B cell (primary cell): ENCODE results near the gene PTPRG.

ENCODE experiments used
- EZH2 ChIP-seq: IDR thresholded peaks from 2 replicates; pipeline ENCODE4 v1.6.1; 2012; ENCODE audit warnings: borderline replicate concordance, low read depth, mild to moderate bottlenecking, moderate library complexity, low read length; ENCODE audit not compliant: insufficient read depth, poor library complexity, severe bottlenecking
- TF ChIP-seq, protein P1 (sequence below): fragments of 200-600 bp; IDR thresholded peaks from one replicate; pipeline ENCODE4 v1.8.0; 2022; ENCODE audit warnings: antibody characterized with exemption, mild to moderate bottlenecking

DNA sequence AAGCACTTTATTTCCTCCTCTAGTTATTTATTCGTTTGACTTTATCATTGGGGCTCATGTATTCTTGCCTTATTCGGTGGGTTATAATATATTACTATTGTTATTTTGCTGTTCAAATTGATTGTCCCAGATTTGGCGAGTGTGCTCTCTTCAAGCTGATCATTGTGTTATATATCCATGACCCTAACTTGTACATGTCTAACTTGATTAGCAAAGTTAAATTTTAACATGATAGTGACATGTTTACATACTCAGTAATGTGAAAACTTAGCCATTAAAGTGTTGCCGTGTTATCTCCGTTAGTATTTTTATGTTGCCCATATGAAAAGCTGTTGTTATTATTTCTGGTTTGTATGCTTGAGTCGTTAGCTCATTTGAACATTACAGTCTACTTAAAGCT lies 327.9 kb downstream of the PTPRG start:
- TF ChIP-seq, protein P1, sequence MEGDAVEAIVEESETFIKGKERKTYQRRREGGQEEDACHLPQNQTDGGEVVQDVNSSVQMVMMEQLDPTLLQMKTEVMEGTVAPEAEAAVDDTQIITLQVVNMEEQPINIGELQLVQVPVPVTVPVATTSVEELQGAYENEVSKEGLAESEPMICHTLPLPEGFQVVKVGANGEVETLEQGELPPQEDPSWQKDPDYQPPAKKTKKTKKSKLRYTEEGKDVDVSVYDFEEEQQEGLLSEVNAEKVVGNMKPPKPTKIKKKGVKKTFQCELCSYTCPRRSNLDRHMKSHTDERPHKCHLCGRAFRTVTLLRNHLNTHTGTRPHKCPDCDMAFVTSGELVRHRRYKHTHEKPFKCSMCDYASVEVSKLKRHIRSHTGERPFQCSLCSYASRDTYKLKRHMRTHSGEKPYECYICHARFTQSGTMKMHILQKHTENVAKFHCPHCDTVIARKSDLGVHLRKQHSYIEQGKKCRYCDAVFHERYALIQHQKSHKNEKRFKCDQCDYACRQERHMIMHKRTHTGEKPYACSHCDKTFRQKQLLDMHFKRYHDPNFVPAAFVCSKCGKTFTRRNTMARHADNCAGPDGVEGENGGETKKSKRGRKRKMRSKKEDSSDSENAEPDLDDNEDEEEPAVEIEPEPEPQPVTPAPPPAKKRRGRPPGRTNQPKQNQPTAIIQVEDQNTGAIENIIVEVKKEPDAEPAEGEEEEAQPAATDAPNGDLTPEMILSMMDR: no peak
- no peak for TF ChIP-seq EZH2
